ENCODE measurements around the gene MACO1. TPM values are rescaled to one million over a fixed set of nuclear protein-coding genes. Genes with fewer than 3 reads are reported as not detected.

The MACO1 gene
- polyA plus RNA-seq, 3 donors = 24.3 to 30.9 (median 28.0) TPM

- DNase-seq (ENCODE audit: extremely low read depth in 1 of 11, low read depth in 9 of 11, low spot score in 4 of 11) = no peak
Observed at GRCh38 chr1:25476186-25477097, 45.7 kb downstream of the MACO1 start.

GRCh38 chr1:25477448-25478034, 46.8 kb downstream of the MACO1 start:
- DNase-seq (ENCODE audit: extremely low read depth in 1 of 11, low read depth in 9 of 11, low spot score in 4 of 11) = peak in 3 of 11 donors; percentile 21 to 30 (median 23)

GRCh38 chr1:25478633-25479032, 47.9 kb downstream of the MACO1 start:
- DNase-seq (ENCODE audit: extremely low read depth in 1 of 11, low read depth in 9 of 11, low spot score in 4 of 11) = no peak

GRCh38 chr1:25481625-25482024, 50.9 kb downstream of the MACO1 start:
- DNase-seq (ENCODE audit: extremely low read depth in 1 of 11, low read depth in 9 of 11, low spot score in 4 of 11) = no peak

- DNase-seq (ENCODE audit: extremely low read depth in 1 of 11, low read depth in 9 of 11, low spot score in 4 of 11) = no peak
Observed at GRCh38 chr1:25482211-25482610, 51.5 kb downstream of the MACO1 start.

- DNase-seq (ENCODE audit: extremely low read depth in 1 of 11, low read depth in 9 of 11, low spot score in 4 of 11) = no peak
Observed at GRCh38 chr1:25484096-25484495, 53.4 kb downstream of the MACO1 start.

- DNase-seq (ENCODE audit: extremely low read depth in 1 of 11, low read depth in 9 of 11, low spot score in 4 of 11) = no peak
Observed at GRCh38 chr1:25484533-25484932, 53.8 kb downstream of the MACO1 start.

GRCh38 chr1:25485536-25486411, 55.1 kb downstream of the MACO1 start:
- no peak for DNase-seq (ENCODE audit: extremely low read depth in 1 of 11, low read depth in 9 of 11, low spot score in 4 of 11)

- DNase-seq (ENCODE audit: extremely low read depth in 1 of 11, low read depth in 9 of 11, low spot score in 4 of 11) = no peak
Observed at GRCh38 chr1:25486602-25487001, 55.9 kb downstream of the MACO1 start.

GRCh38 chr1:25487628-25488027, 56.9 kb downstream of the MACO1 start:
- DNase-seq (ENCODE audit: extremely low read depth in 1 of 11, low read depth in 9 of 11, low spot score in 4 of 11) = no peak

GRCh38 chr1:25492323-25492722, 61.6 kb downstream of the MACO1 start:
- DNase-seq (ENCODE audit: extremely low read depth in 1 of 11, low read depth in 9 of 11, low spot score in 4 of 11) = no peak

GRCh38 chr1:25494952-25495351, 64.3 kb downstream of the MACO1 start:
- no peak for DNase-seq (ENCODE audit: extremely low read depth in 1 of 11, low read depth in 9 of 11, low spot score in 4 of 11)

- DNase-seq (ENCODE audit: extremely low read depth in 1 of 11, low read depth in 9 of 11, low spot score in 4 of 11) = no peak
Observed at GRCh38 chr1:25500694-25501093, 70.0 kb downstream of the MACO1 start.

- DNase-seq (ENCODE audit: extremely low read depth in 1 of 11, low read depth in 9 of 11, low spot score in 4 of 11) = no peak
Observed at GRCh38 chr1:25501235-25502058, 70.8 kb downstream of the MACO1 start.

- no peak for DNase-seq (ENCODE audit: extremely low read depth in 1 of 11, low read depth in 9 of 11, low spot score in 4 of 11)
Observed at GRCh38 chr1:25502957-25503356, 72.3 kb downstream of the MACO1 start.

- DNase-seq (ENCODE audit: extremely low read depth in 1 of 11, low read depth in 9 of 11, low spot score in 4 of 11) = peak in 2 of 11 donors; percentile 37
Observed at GRCh38 chr1:25503551-25504426, 73.1 kb downstream of the MACO1 start.

GRCh38 chr1:25504706-25505595, 74.3 kb downstream of the MACO1 start:
- no peak for DNase-seq (ENCODE audit: extremely low read depth in 1 of 11, low read depth in 9 of 11, low spot score in 4 of 11)

Measured in renal cortex interstitium (tissue), 11 donors.